LNCaP clone FGC (cell line): ENCODE results near the gene GSTT2B.
"Not testable (repeated sequence)": the region's sequence is repeated elsewhere in the genome, so short reads cannot be mapped to it uniquely, and the experiment has no call there.

ENCODE experiments used
- DNase-seq: peaks from one replicate; pipeline ENCODE4 v3.0.0-alpha.2; 2011; ENCODE audit warnings: low read depth
- H3K4me3 ChIP-seq: 2 replicates; pipeline ENCODE4 v1.5.1; 2011; ENCODE audit warnings: mild to moderate bottlenecking, low read depth, low read length, control low read depth
- TF ChIP-seq, protein P1 (sequence below): IDR thresholded peaks from 2 replicates; pipeline ENCODE4 v1.5.1; 2012; ENCODE audit warnings: mild to moderate bottlenecking; ENCODE audit not compliant: control insufficient read depth, insufficient read depth; ENCODE audit errors: extremely low read depth

Gene GSTT2B, protein sequence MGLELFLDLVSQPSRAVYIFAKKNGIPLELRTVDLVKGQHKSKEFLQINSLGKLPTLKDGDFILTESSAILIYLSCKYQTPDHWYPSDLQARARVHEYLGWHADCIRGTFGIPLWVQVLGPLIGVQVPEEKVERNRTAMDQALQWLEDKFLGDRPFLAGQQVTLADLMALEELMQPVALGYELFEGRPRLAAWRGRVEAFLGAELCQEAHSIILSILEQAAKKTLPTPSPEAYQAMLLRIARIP

DNA sequence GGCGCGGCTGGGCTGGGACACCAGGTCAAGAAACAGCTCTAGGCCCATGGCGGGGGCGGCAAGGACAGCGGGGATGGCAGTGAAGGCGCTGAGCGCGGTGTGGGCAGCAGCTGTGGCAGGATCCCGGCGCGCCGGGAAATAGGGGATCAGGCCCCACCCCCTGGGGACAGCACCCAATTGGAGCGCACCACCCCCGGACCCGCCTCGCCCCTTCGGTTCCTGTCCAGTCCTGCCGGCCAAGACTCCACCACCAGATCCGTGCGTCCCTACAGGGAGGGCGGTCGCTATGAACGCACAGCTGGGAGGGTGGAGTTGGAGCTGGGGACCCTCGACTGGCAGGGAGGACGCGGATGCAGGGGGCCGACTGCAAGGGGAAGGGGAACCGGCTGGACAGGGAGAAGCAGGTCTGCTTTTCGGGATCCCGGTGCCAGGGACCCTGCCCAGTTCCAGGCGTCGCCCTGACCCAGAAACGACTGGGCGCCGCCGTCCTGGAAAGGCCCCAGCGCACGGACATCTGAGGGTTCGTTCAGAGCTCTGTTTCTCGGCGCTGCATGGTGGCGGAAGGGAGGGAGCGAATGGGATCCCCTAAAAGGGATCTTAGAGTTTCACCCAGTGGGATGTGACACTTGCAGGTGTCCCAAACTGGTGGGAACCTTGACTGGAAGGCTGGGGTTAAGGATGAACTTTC is at the start of gene GSTT2B:
Gene GSTT2B (minus strand): TSS at position 112 of the 688 bp plus-strand sequence. CDS start 64 bp downstream, at position 48.
- DNase-seq = not testable (repeated sequence)
- peak within 1 kb of the TSS; percentile 36 for H3K4me3 ChIP-seq

DNA sequence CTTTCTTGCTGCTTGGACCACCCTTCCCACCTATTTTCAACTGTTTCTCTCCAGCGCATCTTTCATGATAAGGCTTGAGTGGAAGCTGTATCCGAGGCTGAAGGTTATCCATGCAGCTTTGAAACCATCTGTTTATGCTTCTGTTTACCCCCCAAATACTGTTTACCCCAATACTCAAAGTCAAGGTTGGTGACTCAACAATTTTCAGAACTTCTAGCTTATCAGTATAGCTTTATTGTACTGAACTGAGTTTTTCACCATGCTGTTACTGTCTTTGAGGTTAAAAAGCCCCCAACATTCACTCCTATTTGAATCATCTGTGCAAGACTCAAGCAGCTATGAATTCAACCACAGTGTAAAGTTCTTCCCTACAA is 49.0 kb upstream of the GSTT2B start:
- H3K4me3 ChIP-seq = no peak overlapping the region
- DNase-seq = no peak
- TF ChIP-seq, protein P1, sequence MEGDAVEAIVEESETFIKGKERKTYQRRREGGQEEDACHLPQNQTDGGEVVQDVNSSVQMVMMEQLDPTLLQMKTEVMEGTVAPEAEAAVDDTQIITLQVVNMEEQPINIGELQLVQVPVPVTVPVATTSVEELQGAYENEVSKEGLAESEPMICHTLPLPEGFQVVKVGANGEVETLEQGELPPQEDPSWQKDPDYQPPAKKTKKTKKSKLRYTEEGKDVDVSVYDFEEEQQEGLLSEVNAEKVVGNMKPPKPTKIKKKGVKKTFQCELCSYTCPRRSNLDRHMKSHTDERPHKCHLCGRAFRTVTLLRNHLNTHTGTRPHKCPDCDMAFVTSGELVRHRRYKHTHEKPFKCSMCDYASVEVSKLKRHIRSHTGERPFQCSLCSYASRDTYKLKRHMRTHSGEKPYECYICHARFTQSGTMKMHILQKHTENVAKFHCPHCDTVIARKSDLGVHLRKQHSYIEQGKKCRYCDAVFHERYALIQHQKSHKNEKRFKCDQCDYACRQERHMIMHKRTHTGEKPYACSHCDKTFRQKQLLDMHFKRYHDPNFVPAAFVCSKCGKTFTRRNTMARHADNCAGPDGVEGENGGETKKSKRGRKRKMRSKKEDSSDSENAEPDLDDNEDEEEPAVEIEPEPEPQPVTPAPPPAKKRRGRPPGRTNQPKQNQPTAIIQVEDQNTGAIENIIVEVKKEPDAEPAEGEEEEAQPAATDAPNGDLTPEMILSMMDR = no peak

DNA sequence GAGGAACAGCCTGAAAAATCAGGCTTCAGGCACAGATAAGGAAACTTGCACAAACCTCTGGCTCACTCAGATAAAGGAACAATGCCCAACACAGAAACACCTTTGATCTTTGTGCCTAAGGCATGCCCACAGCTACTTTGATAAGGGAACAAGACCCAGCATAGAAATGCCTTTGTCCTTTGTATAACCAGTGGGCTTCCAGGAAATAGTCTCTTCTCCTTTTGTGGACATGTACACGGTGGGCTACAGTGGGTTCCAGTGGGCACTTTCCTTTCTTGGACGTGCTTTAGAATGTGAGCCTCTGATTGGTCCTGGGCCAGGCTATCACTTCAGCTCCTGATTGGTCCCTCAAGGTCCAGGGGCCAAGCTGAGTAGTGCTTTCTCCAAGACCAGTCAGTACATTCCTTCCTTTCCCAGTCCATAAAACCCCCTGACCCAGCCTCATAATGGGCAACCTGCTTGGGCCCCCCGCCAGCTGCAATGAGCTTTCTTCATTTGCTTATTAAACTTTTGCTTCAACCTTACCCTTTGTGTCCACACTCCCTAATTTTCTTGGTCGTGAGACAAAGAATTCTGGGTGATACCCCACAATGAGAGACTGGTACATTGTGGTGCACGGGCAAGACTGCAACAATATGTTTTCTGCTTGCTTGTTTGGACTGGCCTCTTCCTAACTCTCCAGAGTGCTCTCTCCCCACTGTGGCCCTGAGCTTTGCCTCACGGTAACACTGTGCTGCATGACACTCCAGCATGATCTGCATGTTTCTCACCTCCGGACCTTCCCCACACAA is 48.4 kb upstream of the GSTT2B start:
- no peak overlapping the region for H3K4me3 ChIP-seq
- no peak for DNase-seq
- TF ChIP-seq, protein P1 = no peak

DNA sequence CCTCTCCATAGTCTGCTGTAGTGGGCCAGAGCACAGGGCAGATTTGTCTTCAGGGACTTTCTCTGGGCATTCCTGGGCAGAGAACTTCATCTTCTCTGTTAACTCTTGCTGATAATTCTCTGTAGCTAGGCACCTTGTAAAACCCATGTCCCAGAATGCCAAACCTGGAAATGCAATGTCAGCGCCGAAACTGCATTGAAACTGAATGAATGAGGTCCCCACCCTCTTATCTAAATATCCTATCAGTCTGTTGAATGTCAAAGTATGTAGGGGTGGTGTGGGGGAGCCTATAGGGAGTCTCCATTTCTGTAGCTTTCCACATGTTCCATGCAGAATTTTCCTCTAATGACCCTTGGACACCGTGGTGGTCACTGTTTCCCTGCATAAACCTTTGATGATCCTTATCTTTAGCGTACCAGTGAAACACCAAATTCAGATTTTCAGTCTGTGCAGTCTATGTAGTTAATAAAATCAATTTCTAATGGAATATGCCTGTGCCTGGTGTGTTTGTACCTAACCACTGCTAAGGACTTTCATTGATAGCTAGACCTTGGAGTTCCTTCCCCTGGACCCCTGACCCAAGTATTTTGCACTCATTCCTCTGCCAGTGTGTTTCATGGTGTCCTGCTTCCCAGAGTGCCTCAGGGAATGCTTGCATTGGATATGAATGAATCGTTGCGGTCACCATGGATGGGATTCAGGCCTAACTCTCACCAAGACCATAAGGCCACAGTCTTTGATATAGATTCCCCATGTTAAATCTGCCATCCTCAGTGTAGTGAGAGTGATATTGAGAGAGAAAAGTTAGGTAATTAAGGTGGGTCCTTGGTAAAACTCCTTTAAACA is 47.6 kb upstream of the GSTT2B start:
- TF ChIP-seq, protein P1 = no peak
- no peak for DNase-seq
- H3K4me3 ChIP-seq = no peak overlapping the region

DNA sequence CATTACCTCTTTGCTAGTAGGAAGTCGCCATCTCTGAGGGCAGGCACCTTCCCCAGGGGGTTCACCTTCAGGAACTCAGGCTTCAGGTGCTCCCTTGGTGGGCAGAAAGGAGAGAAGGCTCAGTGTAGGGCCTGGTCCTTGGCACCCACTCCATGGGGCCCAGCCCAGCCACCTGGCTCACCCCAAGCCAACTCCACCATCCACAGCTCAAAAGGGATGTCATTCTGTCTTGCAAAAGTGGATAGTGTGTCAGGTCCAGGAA is 47.0 kb upstream of the GSTT2B start:
- no peak for DNase-seq
- TF ChIP-seq, protein P1 = no peak
- H3K4me3 ChIP-seq = no peak overlapping the region

DNA sequence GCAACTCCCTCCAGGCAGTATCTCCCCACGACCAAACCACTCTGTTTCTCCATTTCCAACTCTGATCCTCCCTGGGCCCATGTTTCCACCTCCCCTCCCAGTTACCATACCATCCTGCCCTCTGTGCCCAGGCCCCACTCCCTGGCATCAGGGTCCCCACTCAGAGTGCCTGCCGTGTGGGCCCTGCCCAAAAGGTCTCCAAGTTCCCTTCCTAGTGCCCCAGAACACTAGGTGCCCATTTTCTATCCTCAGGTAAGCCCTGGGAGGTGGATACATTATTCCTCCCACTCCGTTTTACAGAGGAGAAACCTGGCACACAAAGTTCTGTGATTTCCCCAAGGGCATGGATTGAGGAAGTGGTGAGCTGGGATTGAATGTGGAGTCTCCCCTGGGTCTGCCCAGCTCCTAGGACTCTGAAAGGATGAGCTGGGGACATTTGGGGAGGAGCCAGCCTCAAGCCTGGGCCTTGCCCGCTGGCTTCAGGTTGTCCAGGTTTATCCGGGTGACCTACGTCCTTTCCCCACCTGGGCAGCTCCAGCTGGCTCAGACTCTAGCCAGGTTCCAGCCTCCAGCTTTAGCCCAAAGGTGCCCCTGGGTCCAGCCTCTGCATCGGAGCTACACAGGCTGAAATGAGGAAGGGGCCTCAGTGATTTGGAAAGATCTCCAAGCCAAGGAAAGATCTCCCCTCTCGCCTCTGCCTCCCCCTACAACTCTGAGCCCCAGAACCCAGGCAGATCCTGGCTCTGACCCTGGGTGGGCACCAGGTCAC is 46.4 kb upstream of the GSTT2B start:
- no peak for DNase-seq
- no peak overlapping the region for H3K4me3 ChIP-seq
- TF ChIP-seq, protein P1 = no peak

DNA sequence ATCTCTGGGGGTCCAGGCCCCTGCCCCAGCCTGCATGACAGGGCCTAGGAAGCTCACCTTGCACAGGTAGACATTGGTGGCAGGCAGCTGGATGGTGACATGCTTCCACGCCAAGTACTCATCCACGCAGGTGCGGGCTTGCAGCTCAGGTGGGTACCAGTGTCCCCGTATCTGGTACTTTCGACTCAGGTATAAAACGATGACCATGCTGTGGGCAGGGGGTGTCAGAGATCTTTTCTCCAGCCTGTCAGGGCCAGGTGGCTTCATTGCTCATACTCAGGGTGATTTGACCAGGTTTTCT is 45.9 kb upstream of the GSTT2B start:
- H3K4me3 ChIP-seq = no peak overlapping the region
- TF ChIP-seq, protein P1 = no peak
- DNase-seq = no peak
